GM18858 (cell line): ENCODE measurements around the gene TCF19.
"Not testable (repeated sequence)": the region's sequence is repeated elsewhere in the genome, so short reads cannot be mapped to it uniquely, and the experiment has no call there.

Experiments used
- ATAC-seq: cut with Tn5 transposase; IDR thresholded peaks from one replicate; pipeline ENCODE4 v1.9.1; 2021; ENCODE audit not compliant: unreplicated experiment

The TCF19 gene

GRCh38 chr6:31178143-31179041 is 20.0 kb downstream of the TCF19 start:
- no peak for ATAC-seq

GRCh38 chr6:31179042-31179386 is 20.6 kb downstream of the TCF19 start:
- ATAC-seq = no peak

GRCh38 chr6:31179896-31180295 is 21.5 kb downstream of the TCF19 start:
- ATAC-seq = no peak

GRCh38 chr6:31180500-31180899 is 22.1 kb downstream of the TCF19 start:
- no peak for ATAC-seq

GRCh38 chr6:31183287-31183686 is 24.9 kb downstream of the TCF19 start:
- not testable (repeated sequence) for ATAC-seq

- ATAC-seq = not testable (repeated sequence)
These were observed 25.5 kb downstream of the TCF19 start for GRCh38 chr6:31183859-31184258.

GRCh38 chr6:31185695-31186051 is 27.3 kb downstream of the TCF19 start:
- not testable (repeated sequence) for ATAC-seq

- no peak for ATAC-seq
These were observed 27.8 kb downstream of the TCF19 start for GRCh38 chr6:31186052-31186734.

- no peak for ATAC-seq
These were observed 29.4 kb downstream of the TCF19 start for GRCh38 chr6:31187780-31188194.

GRCh38 chr6:31189223-31189622 is 30.8 kb downstream of the TCF19 start:
- ATAC-seq = not testable (repeated sequence)

GRCh38 chr6:31190488-31190887 is 32.1 kb downstream of the TCF19 start:
- ATAC-seq = no peak

GRCh38 chr6:31192431-31193105 is 34.2 kb downstream of the TCF19 start:
- ATAC-seq = not testable (repeated sequence)

GRCh38 chr6:31193206-31193605 is 34.8 kb downstream of the TCF19 start:
- no peak for ATAC-seq

- no peak for ATAC-seq
These were observed 35.9 kb downstream of the TCF19 start for GRCh38 chr6:31194061-31194834.

GRCh38 chr6:31195308-31195979 is 37.1 kb downstream of the TCF19 start:
- not testable (repeated sequence) for ATAC-seq

GRCh38 chr6:31196251-31197022 is 38.0 kb downstream of the TCF19 start:
- not testable (repeated sequence) for ATAC-seq

- ATAC-seq = no peak
These were observed 39.3 kb downstream of the TCF19 start for GRCh38 chr6:31197559-31198305.

- ATAC-seq = not testable (repeated sequence)
These were observed 40.7 kb downstream of the TCF19 start for GRCh38 chr6:31199105-31199452.
